ENCODE measurements around the gene ARL6IP5.
A peak's percentile ranks its signal among the peaks of the same experiment; 100 is the strongest.

The ARL6IP5 gene

DNA sequence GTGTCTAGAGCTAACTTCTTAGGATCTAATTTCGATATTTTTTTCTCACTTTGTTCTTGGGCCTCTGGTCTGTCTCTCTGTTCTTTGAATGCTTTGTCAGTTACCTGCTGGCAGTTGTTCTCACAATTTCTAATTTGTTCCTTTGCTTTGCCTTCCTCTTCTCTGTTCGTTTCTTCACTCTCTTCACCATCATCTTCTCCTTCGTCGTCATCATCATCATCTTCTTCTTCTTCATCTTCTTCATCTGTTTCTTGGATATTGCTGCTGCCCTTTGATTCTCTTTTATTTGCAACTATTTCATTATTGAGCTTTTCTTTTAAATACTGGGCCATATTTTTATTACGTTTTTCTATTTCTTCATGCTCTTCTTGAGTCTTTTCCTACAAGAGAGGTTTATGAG lies 34.9 kb downstream of the ARL6IP5 start:
- no peak for DNase-seq

DNA sequence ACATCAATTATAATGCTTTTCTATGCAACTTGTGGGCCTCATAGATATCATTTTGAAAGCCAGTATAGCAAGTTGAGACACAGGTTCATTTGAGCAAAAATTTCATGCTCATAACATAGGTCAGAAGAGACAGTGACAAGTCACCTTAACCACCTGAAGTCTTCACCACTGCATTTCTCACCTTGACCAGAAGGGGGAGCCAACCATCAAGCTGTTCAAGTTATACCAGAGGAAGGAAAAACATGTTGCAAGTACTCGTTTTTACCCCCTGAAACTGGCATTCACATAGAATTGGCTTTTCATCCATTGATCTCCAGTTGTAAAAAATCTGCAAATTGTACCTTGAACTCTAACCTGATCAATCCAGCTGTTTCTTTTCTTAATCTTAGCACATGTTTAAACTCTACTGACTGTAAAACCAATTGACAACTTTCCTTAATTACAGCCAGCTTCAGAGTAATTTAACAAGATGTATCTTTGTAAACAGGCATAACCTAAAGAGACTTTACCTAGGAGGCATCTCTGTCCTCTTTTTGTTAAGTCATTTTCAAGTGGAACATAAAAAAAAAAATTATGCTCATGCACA lies 36.2 kb downstream of the ARL6IP5 start:
- no peak for DNase-seq

DNA sequence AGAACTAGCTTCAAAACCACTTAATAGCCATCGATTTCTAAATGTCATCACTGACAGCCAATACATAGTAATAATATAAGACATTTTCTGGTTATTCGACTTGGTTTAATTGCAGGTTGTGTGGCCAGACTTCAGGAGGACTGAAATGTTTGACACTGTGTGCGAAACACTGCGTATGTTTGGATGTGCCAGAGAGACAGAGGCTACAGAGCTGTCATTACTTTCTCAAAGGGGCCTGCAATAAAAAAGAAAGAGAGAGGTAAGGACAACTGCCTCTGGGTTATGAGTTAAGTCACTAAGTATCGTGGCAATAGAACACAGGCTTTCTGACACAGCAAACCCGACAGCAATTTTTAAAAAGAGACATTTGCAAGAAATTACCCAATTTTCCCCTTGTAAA lies 36.8 kb downstream of the ARL6IP5 start:
- no peak for DNase-seq

DNA sequence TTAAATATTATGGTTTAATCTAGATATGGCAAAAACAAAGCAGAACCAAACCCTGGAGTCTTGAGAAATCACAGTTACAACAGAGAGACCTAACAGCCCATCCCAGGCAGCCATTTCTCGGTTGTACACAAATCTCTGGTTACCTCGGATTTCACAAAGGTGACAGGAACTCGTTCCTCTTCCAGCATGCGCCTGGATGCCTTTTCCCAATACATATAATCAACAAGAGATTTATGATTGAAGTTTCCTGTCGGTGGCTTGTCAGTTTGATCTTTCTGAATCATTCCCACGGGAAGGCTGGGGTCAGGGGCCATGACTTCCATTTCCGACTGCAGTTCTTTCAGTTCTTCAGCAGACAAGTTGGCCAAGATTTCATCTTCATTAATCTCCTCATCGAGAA lies 37.2 kb downstream of the ARL6IP5 start:
- DNase-seq = no peak

DNA sequence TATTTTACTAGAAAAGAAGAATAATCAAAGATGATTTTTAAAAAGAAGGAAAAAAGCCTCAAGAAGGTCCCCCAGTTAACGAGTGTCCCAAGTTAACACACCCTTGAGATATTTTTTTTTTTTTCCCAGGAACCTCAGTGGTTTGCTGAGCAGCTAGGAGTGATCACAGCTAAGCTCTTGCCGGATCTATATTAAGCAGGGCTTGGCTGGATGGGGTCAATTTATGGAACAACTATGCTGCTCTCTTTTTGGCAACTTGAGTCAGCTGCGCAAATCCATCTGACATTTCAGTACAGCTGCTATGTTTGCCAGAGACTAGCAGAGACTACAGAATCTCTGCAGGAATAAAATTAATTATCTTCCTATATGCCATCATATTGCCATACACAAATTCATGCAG lies 37.7 kb downstream of the ARL6IP5 start, which contains the start of gene LMOD3:
Gene LMOD3, minus strand, starts transcription at position 193 of the 400 bp plus-strand sequence. CDS start 209 bp downstream, outside the sequence.
- DNase-seq = no peak

- DNase-seq = no peak
These were observed 41.5 kb downstream of the ARL6IP5 start for GRCh38 chr3:69126216-69126615.

DNA sequence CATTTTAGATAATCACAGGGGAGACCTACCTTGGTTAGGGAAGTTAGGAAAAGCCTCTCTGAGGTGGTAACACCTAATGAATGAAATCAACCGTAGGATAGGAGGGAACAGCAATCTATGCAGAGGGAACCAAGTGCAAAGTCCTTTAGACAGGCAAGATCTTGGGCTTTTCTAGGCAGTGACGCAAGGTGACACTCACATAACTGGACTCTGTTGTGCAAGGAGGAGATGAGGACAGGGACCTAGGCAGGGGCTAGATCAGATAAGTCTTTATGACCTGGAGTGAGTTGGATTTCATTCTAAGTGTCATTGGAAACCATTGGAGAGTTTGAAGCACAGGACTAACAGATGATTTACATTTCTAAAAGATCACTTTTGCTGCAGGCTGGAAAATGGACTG lies 42.3 kb downstream of the ARL6IP5 start:
- no peak for DNase-seq

DNA sequence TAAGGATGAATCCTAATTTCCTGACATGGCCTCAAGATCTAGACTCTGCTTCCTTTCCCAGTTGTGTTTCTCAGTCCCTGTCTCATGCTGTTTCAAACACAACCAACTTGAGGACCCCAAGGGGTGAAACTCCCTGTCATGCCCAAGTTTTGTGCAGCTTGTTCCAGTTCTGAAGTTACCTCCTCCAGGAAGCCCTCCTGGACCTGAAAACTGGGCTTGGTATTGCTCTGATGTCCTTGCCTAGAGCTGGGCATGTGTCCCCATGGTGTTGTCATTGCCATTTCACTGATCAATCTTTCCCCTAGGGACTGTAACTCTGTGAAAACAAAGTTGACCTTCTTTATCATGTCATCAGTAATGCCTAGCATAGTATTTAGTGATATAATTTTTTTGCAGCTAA lies 43.8 kb downstream of the ARL6IP5 start:
- no peak for DNase-seq

DNA sequence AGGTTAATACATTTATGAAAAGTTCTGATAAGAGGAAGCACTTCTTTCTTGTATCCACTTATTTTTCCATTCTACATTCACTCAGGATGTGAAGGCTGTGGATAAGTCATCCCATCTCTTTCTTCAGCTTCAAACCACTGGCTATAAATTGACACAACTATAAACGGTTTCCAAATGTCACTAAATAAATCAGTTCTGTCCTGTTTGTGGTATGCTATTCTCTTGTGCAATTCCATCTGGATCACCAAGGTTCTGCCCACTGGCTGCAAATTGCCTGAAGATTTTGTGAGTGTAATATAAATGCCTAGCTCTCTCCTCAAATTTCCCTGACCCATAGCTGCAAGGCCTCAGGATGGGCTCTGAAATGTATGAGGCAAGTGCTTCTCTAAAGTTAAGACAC lies 44.8 kb downstream of the ARL6IP5 start:
- DNase-seq = no peak

- DNase-seq = no peak
These were observed 46.0 kb downstream of the ARL6IP5 start for GRCh38 chr3:69130689-69131088.

DNA sequence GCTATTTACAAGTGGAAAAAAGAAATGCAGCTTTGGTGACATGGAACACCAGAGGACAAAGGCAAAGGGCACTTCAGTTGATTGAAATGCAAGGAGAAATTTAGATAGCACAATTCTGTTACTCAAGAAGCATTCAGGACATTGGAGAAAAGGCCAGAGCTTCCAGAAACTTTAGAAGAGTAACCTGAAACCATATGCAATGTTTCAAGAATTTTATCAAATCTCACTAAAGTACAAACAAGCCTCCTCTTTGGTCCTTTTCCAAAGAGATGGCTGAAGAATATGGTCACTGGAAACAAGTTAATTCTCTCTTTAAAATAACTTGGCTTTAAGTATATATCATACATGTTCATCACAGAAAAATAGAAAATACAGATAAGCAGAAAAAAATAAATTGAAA lies 52.3 kb downstream of the ARL6IP5 start:
- DNase-seq = no peak

- DNase-seq = no peak
These were observed 52.7 kb downstream of the ARL6IP5 start for GRCh38 chr3:69137412-69137811.

DNA sequence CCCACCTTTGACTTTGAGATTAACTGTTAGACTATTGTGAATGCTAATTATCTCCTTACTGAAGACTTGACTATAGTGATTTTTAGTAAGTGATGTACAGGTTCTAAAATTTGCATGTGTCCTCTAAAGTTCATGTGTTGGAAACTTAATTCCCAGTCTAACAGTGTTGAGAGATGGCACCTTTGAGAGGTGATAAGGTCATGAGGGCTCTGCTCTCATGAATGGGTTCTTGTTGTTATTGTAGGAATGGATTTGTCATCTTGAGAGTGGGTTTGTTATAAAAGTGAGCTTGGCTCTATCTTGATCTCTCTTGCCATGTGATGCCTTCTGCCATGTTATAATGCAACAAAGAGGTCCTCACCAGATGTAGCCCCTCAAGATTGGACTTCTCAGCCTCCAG lies 56.6 kb downstream of the ARL6IP5 start:
- DNase-seq = no peak

GRCh38 chr3:69142090-69142489 lies 57.4 kb downstream of the ARL6IP5 start:
- no peak for DNase-seq

GRCh38 chr3:69142797-69143454 lies 58.2 kb downstream of the ARL6IP5 start:
- no peak for DNase-seq

DNA sequence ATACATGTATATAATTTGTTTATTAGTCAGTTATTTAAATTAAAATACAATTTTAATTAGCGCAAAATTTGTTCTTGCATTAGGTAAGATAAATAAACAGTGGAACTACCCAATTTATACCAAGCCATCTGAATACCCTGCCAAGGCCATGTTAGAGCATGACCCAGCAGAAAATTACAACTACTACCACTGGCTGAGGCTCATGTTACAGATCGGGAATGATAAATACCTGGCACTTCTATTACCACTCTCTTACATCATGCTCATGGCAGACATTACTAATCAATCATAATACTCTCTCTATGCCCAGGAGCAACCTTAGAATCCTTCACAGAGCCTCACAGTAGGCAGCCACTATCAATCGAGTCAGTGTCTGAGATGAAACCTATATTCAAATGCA lies 58.9 kb downstream of the ARL6IP5 start:
- peak; percentile 1 for DNase-seq

- no peak for DNase-seq
These were observed 60.0 kb downstream of the ARL6IP5 start for GRCh38 chr3:69144631-69145245.

DNA sequence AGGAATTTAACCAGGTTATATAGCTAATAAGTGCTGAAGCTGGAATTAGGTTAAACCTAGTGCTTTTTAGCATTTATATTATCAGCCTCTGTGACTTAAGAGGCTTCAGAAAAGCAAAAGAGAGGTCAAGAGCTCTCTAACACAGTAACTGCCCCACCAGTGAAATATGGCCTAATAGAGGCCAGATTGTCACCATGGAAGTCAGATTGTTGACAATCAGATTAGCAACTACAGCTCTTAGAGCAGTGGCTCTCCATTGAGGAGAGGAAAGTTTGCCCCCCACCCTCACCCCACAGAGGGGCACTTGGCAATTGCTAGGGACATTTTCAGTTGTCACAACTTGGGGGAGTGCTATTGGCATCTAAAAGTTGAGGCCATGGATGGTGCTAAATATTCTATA lies 61.0 kb downstream of the ARL6IP5 start:
- no peak for DNase-seq

GRCh38 chr3:69149586-69149985 lies 64.8 kb downstream of the ARL6IP5 start:
- DNase-seq = no peak
